ELR (cell line): ENCODE data around the gene PTDSS2.
"Not testable (repeated sequence)": the region's sequence is repeated elsewhere in the genome, so short reads cannot be mapped to it uniquely, and the experiment has no call there.

ENCODE experiments used
- DNase-seq: peaks from one replicate; pipeline ENCODE4 v3.0.0-alpha.2; 2015; ENCODE audit warnings: low read depth

The PTDSS2 gene

DNA sequence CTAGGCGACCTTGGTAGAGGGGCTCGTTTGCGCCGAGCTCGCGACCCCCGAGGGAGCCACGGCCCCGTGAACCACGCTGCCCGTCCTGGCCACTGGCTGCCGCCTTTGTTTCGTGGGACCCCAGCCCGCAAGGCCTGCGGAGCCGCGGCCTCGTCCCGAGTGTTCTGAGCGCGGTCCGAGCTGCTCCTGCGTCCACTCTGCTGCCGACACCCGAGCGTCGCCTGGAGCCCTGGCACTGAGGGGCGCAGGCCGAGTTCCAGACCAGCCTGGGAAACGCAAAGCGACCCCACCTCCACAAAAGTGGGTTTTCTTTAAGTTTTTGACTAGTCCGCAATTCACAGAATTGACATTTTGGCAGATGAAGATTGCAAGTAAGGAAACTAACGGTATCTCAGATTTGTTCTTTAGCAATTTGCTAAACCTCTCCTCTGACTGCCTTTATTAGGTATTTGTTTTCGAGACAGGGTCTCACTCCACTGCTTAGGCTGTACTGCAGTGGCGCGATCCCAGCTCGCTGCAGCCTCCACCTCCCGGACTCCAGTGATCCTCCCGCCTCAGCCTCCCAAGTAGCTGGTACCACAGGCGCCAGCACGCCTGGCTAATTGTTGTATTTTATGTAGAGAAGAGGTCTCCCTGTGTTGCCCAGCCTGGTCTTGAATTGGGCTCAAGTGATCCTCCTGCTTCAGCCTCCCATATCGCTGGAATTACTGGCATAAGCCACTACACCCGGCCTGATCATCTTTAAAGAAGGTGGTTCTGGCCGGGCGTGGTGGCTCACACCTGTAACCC lies 57.8 kb downstream of the PTDSS2 start:
- peak; percentile 19 for DNase-seq

DNA sequence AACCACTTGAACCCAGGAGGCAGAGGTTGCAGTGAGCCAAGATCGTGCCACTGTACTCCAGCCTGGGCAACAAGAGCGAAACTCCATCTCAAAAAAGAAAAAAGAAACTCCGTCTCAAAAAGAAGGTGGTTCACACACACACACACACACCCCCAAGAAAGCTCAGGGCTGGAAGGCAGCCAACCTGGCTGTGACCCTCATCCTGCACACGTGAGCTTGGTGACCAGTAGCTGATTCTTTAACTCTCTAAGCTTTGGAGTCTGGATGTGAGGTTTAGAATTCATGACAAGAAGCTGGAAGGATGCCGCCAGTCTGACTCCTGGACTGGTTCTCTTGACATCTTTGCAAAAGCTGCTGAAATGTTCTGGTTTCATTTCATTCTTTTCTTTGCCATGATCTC lies 58.9 kb downstream of the PTDSS2 start:
- no peak for DNase-seq

DNA sequence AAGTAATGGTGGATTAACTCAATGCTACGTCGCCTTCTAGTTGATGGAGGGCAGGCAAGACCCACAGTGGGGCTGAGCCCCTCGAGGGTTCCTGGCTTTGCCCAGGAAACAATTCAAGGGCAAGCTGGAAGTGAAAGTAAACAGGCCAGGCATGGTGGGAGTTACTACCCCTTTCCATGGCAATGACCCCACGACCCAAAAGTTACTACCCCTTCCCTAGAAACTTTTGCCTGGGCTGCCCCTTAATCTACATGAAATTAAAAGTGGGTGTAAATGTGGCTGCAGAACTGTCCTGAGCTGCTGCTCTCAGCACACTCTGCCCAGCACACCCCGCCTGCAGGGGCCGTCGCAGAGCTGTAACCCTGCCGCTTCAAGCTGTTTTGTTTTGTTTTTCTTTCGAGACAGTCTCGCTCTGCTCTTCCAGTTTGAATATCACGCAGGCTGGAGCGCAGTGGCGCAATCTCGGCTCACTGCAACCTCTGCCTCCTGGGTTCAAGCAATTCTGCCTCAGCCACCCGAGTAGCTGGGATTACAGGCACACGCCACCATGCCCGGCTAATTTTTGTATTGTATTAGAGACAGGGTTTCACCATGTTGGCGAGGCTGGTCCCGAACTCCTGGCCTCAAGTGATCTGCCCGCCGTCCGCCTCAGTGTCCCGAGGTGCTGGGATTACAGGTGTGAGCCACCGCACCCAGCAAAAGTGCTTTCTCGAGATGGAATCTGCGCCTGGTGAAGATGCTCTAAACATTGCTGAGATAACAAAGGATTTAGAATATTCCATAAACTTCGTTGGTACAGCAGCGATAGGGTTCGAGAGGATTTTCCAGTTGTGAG lies 62.9 kb downstream of the PTDSS2 start:
- DNase-seq: no peak

DNA sequence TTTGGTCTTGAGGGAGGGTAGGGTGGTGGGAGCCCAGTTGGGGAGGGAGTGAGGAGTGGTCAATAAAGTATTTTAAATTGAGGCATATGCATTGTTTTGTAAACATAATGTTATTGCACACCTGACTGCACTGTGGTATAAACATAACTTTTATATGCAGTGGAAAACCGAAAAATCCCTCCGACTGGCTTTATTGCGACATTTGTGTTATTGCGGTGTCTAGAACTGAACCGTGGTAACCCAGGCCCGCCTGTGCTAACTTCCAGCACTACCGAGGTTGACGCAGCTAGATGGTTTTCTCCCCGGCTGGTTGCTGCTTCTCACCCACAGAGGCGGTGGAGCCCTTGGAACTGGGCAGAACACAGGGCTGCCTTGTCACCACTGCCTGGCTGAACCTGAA lies 64.5 kb downstream of the PTDSS2 start:
- no peak for DNase-seq

DNA sequence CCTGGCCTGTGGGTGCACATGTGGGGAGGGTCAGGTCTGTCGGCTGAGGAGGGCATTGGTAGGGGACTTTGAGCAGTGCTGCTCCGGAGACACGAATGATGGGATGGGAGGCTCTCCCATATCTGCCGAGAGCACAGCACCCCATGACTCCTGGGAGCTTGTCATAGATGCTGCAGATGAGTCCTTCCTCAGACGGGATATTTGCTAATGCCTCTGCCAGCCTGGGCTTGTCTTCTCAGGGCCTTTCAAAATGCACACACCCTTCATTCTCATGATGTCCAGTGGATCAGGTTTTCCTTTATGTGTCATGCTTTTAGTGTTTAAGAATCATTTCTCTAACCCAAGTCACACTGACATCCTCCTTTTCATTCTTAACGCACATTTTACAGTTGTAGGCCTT lies 65.1 kb downstream of the PTDSS2 start:
- DNase-seq: no peak

DNA sequence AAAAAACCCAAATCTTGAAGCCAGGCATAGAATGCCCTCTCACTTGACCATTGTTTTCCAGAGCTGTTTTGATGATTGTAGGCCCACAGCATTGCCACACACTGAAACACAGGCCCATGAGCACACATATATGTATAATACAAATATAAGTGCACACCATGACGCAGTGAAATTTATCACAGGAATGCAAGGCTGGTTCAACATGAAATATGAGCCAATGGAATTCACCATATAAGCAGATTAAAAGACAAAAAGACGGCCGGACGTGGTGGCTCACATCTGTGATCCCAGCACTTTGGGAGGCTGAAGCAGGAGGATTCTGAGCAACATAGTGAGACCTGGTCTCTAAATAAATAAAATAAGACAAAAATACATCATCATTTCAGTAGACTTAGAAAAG lies 66.3 kb downstream of the PTDSS2 start:
- no peak for DNase-seq

DNA sequence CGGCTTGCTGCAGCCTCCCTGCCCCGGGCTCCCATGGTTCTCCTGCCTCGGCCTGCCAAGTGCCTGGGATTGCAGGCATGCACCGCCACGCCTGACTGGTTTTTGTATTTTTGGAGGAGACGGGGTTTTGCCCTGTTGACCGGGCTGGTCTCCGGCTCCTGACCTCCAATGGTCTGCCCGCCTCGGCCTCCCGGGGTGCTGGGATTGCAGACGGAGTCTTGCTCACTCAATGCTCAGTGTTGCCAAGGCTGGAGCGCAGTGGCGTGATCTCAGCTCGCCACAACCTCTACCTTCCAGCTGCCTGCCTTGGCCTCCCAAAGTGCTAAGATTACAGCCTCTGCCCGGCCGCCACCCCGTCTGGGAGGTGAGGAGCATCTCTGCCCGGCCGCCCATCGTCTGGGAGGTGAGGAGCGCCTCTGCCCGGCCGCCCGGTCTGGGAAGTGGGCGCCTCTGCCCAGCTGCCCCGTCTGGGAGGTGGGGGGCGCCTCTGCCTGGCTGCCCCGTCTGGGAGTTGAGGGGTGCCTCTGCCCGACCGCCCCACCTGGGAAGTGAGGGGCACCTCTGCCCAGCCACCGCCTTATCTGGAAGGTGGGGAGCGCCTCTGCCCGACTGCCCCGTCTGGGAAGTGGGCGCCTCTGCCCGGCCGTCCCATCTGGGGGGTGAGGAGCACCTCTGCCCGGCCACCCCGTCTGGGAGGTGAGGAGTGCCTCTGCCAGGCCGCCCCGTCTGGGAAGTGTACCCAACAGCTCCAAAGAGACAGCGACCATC lies 67.0 kb downstream of the PTDSS2 start:
- DNase-seq: not testable (repeated sequence)

DNA sequence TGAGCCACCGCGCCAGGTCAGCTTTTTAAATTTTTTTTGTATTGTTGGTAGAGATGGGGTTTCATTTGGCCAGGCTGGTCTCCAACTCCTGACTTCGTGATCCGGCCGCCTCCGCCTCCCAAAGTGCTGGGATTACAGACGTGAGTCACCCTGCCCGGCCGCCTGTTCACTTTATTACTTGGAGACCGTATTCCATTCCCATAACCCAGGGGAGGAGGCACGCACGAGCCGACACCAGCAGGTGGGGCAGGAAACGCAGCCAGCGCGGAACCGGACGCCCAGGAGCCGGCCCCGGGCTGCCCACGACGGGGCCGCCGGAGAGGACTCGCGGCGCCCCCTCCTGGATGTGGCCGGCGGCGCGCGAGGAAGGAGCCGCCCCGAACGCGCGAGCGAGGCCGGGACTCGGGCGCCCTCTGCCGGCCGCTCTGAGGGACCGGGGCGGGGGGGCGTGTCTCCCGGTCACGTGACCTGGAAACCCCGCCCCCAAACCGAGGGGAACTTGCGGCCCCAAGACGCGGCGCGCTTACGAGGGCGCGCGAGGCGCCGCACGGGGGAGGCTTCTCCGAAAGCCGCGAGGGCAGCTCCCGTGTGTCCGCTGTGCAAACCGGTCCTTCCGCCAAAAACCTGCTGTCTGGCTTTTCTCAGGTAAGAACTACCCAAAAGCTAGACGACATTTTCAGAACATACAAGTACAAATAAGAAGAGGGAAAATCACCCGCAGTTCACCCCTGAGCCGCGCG lies 68.6 kb downstream of the PTDSS2 start:
- peak; percentile 98 for DNase-seq

DNA sequence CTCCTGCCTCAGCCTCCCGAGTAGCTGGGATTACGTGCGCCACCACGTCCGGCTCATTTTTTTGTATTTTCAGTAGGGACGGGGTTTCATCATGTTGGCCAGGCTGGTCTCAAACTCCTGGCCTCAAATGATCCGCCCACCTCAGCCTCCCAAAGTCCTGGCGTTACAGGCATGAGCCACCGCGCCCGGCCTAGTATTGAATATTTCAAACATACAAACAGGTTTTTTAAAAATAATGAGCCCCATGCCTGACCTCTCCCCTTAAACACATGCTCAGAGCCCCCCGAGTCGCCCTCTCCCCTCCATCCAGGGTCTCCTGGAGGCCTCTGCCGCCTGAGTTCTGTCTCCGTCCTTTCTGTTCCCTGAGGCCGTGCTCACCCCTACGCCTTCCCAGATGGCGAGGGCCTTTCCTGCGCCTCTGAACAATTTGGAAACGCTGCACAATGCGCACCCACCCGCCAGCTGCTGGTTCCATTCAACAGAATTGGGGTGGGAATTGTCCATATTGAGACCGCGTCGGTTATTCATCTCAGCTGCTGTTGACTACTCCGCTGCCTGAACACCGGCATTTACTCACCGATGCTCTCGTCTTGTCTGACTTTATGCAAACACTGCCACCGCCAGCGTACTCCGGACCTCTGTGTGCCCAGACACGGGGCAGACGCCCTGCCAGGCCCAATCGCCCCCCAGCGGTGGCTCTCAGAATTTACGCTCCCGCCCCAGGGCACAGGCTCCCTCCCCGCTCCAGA lies 70.5 kb downstream of the PTDSS2 start:
- peak; percentile 23 for DNase-seq

DNA sequence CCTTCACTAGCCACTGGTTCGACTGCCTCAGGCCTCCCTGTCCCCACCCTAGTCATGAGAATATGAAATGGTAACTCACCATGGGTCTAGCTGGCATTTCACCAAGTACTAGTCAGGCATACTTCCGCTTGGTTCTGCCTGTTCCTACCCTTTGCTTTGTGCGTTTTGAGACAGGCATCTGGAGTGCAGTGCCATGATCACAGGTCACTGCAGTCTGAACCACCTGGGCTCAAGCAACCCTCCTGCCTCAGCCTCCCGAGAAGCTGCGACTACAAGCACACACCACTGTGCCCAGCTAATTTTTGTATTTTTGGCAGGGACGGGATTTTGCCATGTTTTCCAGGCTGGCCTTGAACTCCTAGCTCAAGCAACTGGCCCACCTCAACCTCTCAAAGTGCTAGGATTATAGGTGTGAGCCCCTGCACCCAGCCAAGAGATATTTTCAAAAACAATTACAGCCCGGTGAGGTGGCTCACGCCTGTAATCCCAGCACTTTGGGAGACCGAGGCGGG lies 71.2 kb downstream of the PTDSS2 start:
- DNase-seq: peak; percentile 24

DNA sequence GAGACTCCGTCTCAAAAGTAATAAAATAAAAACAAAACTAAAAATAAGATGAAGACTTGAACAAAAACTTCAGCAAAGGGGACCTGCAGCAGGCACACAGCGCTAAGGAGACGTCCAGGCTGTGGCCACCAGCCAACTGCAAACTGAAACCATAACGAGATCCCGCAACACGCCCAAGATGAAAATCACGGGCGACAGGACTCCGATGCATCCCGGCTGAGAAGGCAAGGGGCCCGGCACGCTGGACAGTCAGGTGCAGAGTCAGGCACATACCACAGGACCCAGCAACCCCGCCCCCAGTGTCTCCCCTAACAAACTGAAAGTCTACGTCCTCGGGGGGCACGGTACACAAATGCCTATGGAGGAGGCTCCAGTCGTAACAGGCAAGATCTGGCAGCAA lies 76.1 kb downstream of the PTDSS2 start:
- DNase-seq: no peak

DNA sequence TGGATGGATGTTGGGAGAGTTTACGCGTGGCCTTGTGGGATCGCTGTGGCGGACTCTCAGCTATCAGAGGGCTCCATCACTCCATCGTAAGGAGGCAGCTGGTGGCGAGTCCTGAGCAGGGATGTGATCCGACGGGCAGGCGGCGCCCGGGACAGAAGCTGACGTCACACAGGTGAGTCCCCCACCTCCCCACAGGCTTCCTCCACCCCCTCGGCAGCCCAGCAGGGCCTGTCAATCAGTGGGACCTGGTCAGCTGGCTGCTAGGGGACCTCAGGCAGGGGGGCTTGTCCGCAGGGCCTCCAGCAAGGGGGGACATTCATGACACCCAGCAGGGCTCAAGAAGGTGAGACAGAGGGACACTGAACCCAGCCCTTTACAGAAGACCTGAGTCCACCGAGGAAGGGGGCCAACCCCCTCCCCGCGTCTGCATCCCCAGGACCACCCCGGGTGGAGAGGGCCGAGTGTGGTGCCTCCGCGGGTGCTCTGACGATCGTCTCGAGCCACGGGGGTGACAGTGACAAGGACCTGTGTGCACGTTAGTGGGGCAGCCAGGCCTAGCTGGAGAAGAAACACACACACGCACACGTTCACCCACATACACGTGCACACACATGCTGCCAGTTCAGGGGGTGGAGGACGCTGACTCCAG lies 78.2 kb downstream of the PTDSS2 start:
- no peak for DNase-seq

DNA sequence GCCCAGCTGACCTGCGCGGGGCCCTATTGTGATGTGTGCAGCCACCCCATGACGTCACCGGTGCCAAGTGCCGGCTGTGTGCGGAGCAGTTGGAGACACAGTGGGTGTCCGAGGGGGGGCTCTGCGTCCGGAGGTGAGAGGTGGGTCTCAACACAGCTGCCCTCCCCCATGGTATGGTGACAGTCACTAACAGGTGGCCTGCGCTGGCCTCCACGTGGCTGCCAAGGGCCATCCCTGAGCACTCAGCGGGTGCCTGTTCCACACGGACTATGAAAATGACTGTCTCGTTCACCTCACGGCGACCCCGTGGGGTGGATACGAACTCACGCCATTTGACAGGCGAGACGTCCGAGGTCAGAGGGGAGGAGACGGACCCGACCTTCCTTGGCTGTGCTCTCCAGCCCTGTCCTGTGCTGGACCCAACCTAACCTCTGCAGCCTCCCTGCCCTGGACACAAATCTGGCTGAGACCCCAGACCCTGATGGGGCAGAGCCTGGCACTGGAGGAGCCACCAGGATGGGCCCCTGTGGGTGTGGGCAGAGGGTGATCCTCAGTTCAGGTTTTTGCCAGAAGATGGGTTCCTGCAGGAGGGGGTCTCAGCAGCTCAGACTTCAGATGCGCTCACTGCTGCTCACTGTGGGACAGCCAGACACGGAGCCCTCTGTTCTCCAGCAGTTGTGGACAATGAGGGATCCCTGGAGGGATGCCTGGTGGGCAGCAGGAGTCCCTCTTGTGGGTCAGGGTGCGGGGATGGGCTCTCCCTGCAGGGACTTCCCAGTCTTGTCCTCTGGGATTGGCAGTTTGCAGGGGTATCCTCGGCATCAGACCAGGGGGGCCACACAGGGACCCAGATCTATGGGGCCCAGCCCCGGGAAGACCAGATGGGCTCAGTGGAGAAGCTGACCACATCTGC lies 79.0 kb downstream of the PTDSS2 start:
- no peak for DNase-seq

DNA sequence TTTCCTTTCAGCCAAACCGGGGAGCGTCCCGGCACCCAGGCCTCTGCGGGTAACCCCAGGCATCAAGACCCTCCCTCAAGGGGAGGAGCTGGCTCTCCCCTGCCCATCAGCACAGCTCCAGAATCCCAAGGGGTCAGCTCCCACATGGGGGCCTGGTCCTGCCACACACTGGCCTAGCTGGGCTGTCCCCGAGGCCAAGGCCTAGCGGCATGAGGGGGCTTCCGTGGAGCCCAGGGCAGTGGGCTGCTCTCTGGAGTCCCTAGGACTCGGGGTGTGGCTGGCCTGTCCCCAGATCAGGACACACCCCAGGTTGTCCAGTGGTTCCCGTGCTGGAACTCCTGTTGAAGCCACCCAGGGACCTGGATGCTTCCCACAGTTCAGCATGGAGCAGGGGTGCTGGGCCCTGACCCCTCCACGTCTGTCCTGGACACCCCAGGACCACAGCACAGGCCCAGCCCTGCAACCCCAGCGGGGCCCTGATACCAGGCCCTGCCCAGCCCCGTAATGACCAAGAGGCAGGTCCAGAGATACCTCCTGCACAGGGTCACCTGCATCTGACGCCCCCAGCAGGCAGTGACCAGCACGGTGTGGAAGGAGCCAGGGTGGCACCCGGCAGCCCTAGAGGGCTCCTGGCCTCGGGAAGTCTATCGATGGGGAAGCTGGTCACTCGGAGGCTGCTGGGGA lies 79.8 kb downstream of the PTDSS2 start:
- no peak for DNase-seq

DNA sequence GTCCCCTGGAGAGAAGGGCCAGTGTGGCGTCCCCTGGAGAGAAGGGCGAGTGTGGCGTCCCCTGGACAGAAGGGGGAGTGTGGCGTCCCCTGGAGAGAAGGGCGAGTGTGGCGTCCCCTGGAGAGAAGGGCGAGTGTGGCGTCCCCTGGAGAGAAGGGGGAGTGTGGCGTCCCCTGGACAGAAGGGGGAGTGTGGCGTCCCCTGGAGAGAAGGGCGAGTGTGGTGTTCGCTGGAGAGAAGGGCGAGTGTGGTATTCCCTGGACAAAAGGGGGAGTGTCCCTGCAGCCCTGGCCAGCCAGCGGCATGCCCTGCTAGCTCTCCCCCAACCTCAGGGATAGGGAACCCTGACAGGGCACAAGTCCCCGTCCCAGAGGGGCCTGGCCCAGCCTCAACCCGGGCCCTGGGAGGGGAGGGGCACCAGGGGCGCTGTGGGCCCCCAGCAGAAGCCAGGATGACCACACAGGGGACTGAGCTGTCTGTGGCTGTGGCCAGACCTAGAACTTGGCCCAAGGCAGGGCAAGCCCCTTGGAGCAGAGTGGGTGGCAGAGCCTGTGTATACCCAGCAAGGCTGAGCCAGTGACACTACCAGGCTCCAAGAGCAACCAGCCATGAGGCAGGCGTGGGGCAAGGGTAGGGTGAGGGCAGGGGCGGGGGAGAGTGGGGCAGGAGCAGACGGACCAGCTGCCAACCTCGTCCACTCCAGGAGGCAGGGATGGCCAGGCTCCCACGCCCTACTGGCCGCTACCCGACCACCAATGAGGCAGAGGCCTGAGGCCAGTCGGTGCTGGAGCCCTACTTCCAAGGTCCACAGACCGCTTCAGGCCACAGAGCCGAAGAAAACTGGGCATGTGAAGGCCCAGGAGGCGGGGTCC lies 81.1 kb downstream of the PTDSS2 start:
- no peak for DNase-seq

DNA sequence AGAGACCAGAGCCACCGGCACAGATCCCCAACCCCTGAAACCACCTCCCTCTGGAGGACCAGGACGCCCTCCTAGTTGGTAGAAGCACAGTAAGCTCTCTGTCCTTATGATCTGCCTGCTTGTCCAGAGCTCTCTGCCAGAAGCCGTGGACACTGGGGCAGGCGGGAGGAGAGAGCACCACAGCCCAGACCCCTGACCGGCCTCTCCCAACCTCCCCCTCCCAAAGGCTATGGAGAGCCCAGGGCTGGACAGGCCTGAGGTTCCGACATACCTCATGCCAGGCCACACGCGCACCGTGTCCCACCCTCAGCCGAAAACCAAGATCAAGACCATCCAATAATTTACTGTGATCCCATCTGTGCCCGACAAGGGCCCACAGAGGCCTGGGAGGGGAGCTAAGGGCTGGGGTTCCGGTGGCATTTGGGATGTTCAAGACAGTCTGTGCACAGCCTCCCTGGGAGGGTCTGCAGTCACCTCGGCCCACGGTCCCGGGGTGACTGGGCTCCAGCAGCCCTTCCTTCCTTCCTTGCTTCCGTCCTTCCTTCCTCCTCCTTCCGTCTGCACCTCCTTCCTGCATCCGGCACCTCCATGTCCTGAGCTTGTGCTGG lies 81.9 kb downstream of the PTDSS2 start:
- peak; percentile 56 for DNase-seq

DNA sequence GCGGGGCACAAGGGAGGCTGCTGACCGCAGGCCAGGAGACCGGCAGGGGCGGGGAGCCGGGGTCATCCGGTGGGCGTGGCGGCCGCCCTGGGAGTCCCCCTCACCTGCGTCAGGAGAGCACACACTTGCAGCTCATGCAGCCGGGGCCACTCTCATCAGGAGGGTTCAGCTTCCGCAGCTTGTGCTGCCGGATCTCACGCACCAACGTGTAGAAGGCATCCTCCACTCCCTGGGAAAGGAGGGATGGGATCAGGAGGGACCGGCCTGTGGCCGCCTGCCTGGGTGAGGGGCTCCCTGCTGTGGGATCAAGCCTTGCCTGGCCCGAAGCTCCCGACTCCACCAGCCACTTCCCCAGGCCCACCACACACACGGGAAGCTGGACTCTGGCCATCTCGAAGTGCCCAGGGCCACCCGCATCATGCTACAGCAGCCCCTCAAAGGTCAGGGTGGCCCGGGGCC lies 82.5 kb downstream of the PTDSS2 start:
- DNase-seq: peak; percentile 40
